ENCODE results near the gene KCNMA1. TPM values are rescaled to one million over a fixed set of nuclear protein-coding genes. Genes with fewer than 3 reads are reported as not detected.
A peak's percentile ranks its signal among the peaks of the same experiment; 100 is the strongest.

Gene KCNMA1
- total RNA-seq, 1 donor from 2014 or later, result 15.8 TPM

DNA sequence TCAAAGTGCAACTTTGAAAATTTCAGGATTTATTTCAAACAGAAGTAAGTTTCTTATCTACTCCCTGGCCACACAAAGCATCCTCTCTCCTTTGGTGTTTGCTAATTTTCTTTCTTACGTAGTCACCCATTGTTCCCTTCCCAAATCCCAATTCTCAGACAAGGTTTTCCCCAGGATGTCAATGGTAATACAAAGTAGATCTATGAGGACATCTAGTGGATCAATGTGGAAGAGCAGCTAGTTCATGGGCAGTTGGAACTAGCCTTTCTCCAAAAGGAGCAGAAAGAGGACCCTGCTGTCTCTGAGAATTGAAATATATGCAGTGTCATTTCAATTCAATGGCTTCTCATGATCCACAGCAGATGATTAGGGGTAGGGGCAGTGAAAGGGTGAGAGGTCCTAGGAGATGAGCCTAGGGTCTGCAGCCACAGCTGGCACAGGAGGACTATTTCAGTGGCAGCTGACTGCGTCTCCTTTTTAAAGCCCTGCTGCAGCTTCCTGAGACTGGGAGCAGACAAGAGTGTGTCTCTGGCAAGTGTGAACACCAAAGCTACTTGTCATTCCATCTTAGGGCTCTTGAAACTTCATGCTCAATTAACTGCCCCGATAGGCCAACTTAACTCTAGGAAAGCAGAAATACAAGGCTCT is 632.6 kb downstream of the KCNMA1 start:
- H3K27me3 ChIP-seq (ENCODE audit: control insufficient read depth, insufficient read depth, low read length), result no peaks in the 10 kb centered on the region
- H3K36me3 ChIP-seq (ENCODE audit: control insufficient read depth, insufficient read depth, low read length), result no peaks in the 10 kb centered on the region
- FAIRE-seq (no peak), DNase-seq (ENCODE audit: low read depth) (peak; percentile 35)
- TF ChIP-seq CTCF (IDR thresholded peaks at IDR 0.05; ENCODE audit: insufficient read depth, low read length, severe bottlenecking), result peak; percentile 61
- H3K4me3 ChIP-seq (ENCODE audit: low read depth, low read length), result no peak overlapping the region

GRCh38 chr10:77002872-77003271 is 634.7 kb downstream of the KCNMA1 start:
- no peaks in the 10 kb centered on the region for H3K27me3 ChIP-seq (ENCODE audit: control insufficient read depth, insufficient read depth, low read length)
- no peaks in the 10 kb centered on the region for H3K36me3 ChIP-seq (ENCODE audit: control insufficient read depth, insufficient read depth, low read length)
- no peak for DNase-seq (ENCODE audit: low read depth)
- H3K4me3 ChIP-seq (ENCODE audit: low read depth, low read length), result no peak overlapping the region
- no peak for TF ChIP-seq CTCF (IDR thresholded peaks at IDR 0.05; ENCODE audit: insufficient read depth, low read length, severe bottlenecking)
- FAIRE-seq, result no peak

GRCh38 chr10:77001206-77001605 is 636.4 kb downstream of the KCNMA1 start:
- no peaks in the 10 kb centered on the region for H3K27me3 ChIP-seq (ENCODE audit: control insufficient read depth, insufficient read depth, low read length)
- no peaks in the 10 kb centered on the region for H3K36me3 ChIP-seq (ENCODE audit: control insufficient read depth, insufficient read depth, low read length)
- TF ChIP-seq CTCF (IDR thresholded peaks at IDR 0.05; ENCODE audit: insufficient read depth, low read length, severe bottlenecking), result no peak
- DNase-seq (ENCODE audit: low read depth) (no peak), FAIRE-seq (no peak)
- no peak overlapping the region for H3K4me3 ChIP-seq (ENCODE audit: low read depth, low read length)

- no peaks in the 10 kb centered on the region for H3K36me3 ChIP-seq (ENCODE audit: control insufficient read depth, insufficient read depth, low read length)
- no peak for DNase-seq (ENCODE audit: low read depth)
- no peak for FAIRE-seq
Measured at GRCh38 chr10:76998451-76998850, 639.2 kb downstream of the KCNMA1 start.

GRCh38 chr10:76997631-76998030 is 640.0 kb downstream of the KCNMA1 start:
- FAIRE-seq, result no peak
- no peak overlapping the region for H3K4me3 ChIP-seq (ENCODE audit: low read depth, low read length)

More at GRCh38 chr10:76998451-76998850, 639.2 kb downstream of the KCNMA1 start:
- no peak overlapping the region for H3K4me3 ChIP-seq (ENCODE audit: low read depth, low read length)
- H3K27me3 ChIP-seq (ENCODE audit: control insufficient read depth, insufficient read depth, low read length), result no peaks in the 10 kb centered on the region
- no peak for TF ChIP-seq CTCF (IDR thresholded peaks at IDR 0.05; ENCODE audit: insufficient read depth, low read length, severe bottlenecking)

More at GRCh38 chr10:76997631-76998030, 640.0 kb downstream of the KCNMA1 start:
- TF ChIP-seq CTCF (IDR thresholded peaks at IDR 0.05; ENCODE audit: insufficient read depth, low read length, severe bottlenecking), result no peak
- Histone ChIP-seq H3K36me3 (ENCODE audit: control insufficient read depth, insufficient read depth, low read length) (no peaks in the 10 kb centered on the region), H3K27me3 (ENCODE audit: control insufficient read depth, insufficient read depth, low read length) (no peaks in the 10 kb centered on the region)
- DNase-seq (ENCODE audit: low read depth), result no peak

Data from bronchial epithelial cell (primary cell).